ENCODE results near the gene SVIL.

DNA sequence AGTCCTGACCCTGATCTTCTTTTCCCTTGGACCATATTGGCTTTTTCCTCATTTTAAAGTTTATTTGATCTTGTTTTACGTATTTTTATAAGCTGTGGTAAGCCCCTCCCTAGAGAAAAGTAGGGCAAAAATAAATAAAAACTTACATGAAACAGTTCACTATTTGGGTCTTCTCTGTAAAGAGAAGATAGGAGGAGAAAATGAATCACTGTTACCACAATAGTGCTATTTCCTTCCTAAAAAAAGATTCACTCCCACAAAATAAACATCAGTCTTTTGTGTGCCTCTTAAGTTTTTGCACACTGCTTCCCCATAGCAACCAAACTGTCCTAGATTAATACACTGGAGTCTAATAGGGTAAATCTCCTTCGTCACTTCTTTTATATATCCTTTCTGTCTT is 1.4 kb upstream of the SVIL start:
- TF ChIP-seq EZH2 (IDR thresholded peaks at IDR 0.05; ENCODE audit: insufficient read depth, poor library complexity, severe bottlenecking) (no peak), EZH2phosphoT487 (IDR thresholded peaks at IDR 0.05; ENCODE audit: insufficient read depth, low read depth) (no peak)

All from GM23248 (cell line).